Activated T-cell treated with anti-CD3 and anti-CD28 coated beads for 4 hours (primary cell): ENCODE measurements around the gene AKAP8.
A peak's percentile ranks its signal among the peaks of the same experiment; 100 is the strongest.
"Not testable (repeated sequence)": the region's sequence is repeated elsewhere in the genome, so short reads cannot be mapped to it uniquely, and the experiment has no call there.

Experiments
- DNase-seq: peaks from one replicate; pipeline ENCODE4 v3.0.0-alpha.2; 2020

The AKAP8 gene

DNA sequence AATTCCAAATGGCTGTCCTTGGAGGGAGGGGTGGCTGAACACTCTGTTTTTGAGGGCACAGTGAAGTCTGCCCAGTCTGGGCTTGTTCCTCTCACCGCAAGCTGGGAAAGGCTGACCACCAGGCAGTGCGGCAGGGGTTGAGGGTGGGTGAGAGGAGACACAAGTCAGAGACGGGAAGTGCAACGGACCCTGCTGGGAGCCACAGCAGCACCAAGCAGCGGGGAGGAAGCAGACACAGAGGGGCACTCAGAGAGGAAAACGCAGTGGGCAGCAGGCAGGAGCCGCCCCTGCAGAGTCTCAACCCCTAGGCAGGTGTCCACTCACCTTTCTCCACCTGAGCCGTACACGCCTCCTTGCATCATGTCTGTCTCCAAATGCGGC is 23.6 kb upstream of the AKAP8 start:
- DNase-seq: no peak

DNA sequence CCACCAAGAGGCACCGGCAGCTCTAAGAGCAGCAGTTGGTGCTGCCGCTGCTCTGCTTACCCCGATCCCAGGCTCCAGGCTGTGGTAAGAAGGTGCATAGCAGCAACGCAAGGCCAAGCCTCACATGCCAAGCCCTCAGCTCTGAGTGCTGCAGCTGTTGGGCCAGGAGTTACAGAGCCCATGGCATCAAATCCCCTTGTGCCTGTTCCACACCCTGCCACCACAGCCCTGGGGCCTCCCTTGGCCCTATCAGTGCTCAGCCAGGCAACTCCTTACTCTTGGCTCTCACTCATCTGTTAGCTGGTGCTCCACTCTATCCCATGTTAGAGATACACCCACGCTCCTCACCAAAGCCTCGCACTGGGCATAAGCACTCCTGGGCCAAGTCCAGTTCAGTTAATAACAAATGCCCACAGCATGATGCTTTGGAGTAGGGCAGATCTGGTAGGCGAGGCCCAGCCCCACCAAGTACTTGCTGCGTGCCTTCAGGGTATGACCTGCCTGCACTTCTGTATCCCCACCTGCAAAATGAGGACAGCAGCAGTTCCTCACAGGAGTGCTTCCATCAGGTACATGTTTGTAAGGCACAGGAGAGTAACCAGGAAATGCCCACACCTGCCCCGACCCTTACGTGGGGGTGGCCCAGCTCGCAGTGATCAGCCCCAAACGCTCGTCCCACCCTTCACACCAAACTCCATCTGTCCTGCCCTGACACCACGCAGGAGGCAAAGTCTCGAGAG is 23.0 kb upstream of the AKAP8 start:
- no peak for DNase-seq

DNA sequence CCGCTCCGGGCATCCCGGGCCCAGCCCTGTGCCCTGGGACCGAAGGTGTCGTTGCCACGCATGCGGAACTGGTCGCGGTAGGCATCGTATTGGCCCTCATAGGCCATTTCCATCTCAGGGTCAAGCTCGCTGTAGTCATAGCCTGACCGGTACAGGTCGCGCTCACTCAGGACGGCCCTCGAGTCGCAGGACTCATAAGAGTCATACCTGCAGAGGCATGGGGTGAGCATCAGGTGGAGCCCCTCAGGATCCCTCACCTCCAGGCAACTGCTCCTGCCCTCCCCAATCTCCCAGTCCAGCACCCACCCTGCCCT is 21.8 kb upstream of the AKAP8 start:
- no peak for DNase-seq

DNA sequence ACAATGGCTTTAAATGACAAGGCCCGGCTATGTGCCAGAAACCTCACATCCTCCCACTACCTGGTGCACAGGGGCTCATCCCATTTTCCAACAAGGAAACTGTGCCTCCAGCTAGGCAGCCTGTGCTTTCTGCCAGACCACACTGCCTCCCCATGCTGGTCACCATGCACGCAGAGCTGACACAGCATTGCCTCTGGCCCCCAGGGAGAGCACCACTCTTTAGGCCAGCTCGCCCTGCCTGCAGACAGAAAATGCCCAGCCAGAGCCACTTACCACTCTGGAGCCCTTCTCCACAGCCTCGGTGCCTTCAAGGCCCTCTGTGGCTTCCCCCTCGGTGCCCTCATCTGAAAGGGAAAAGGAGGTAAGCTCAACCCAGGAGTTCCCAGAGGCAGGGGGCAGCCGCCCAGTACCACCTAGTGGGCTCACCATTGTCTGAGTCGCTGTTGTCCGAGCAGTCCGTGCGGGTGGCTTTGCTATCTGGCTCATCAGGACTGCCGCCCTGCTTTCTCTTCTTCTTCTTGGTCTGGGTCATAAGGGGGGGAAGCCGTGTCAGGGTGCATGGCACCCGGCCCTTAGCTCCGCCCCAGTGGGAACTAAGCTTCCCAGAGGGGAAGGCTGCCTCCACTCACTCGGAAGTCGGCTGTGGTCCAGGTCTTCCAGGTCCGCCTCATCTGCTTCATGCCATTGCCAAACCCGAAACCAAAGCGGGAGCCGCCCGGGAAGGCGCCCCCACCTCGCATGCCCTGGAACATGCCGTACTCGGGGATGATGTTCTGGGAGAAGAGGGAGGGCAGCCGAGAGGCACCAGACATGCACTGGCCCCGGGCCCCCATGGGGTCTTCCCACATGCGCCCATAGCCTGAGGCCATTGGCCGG is 21.2 kb upstream of the AKAP8 start:
- no peak for DNase-seq

DNA sequence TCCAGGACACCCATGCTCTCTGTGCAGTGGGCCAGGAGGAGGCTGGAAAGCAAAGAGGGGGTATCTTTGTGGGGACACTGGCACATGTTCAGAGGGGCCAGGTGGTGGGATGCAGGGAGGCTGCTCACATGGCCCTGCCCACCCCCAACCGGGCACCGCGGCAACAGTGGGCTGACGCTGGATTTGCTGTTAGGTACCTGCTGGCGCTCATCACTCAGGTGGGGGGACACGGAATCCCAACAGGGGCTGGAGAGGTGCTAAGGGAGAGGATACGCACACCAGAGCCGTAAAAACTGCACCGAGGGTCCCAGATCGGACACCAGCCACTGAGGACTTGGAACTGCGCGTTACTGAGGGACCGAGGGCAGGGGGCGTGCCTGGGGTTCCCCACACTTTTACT is 20.0 kb upstream of the AKAP8 start:
- no peak for DNase-seq

DNA sequence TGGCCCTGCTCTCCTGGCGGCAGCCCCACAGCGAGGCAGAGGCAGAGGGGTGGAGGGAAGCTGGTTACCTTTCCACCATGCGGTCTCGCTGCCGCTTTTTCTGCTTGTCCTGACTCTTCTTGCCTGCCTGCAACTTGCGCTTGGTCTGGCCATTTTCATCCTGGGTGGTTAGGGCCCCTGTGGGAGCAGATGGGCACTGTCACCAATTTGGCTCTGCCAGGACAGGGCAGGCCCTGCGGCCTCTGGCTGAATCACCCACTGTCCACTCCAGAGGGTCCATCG is 19.6 kb upstream of the AKAP8 start:
- DNase-seq: no peak

DNA sequence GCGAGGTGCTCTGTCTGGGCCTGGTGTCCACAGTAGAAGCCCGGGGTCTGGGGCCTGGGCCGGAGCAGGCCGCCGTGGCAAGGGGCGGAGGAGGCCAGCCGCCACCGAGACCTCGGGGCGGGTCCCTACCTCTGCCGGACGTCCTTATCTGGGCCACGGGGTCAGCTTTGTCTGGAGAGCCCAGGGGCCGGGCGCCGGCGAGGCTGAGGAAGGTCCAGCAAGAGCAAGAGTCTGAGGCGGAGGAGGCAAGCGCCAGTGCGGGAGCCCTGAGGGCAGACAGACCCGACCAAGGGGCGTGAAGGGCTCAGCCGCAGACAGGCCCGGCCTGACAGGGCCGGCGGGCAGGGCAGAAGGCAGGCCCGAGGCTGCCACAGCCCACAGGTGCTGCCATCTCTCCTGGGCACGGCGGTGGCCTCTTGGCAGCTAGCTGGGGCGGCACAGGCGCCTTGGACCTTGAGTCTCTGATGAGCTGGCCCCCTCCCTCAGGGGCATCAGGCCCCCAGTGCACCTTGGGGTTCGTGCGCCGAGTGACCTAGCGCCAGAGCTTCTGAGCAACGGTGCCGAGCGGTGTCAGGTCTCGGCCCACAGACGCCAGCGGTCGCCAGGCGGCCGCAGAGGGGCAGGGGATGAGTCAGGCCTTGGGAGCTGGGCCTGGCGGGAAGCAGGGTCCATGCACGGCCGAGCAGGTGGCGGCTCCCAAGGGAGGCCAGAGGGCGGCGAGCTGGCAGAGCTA is 19.1 kb upstream of the AKAP8 start:
- DNase-seq: no peak

DNA sequence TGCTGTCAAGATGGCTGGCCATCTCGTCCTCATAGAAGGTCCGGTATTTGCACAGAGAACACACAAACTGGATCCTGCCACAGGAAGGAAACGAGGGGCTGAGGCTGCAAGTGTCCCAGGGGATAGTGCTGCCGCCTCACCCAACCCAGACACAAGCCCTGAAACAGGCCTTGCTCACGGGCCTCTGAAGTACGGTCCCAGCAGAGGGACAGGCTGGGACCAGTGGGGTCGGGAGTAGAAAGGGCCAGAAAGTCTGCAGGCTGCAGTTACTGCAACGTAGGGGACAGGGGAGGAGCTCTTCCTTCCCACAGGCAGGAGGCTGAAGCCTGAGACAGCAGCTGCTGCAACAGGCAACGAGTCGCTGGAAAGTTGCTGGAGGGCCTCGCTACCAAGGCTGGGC is 18.2 kb upstream of the AKAP8 start:
- DNase-seq: no peak

DNA sequence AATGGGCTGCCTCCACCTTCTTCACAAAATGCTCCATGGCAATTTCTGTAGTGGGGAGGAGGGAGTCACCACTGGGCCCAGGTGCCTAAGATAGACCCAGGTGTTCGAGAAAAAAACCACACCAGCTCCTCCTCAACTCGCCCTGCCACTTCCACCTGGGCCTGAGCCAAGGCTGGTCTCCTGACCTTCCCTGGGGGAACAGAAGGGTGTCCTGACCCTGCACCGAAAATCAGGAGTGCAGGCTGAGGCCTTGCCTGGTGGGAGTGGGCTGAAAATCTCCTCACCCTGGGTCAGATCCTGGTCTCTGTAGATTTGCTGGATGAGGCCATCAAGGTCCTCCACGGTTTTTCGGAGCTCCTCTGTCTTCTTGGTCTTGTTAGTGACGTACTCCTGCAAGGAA is 17.6 kb upstream of the AKAP8 start:
- no peak for DNase-seq

DNA sequence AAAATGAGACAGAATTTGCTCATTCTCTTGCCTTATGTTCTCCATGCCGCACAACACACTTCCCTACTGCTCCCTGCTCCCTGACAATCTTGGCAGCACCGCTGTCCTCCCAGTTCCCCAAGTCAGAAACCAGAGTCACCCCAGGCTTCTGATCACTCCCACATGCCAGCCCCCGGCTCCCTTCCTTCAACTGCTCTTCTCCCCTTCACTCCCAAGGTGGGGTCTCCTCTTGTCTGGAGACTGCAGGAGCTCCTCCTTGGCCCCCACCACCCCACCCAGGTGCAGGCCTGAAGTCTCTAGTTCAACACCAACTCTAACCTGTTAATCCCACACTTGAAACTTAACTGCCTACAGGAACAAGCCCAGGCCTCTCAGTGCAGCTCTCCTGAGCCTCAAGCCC is 16.8 kb upstream of the AKAP8 start:
- no peak for DNase-seq

DNA sequence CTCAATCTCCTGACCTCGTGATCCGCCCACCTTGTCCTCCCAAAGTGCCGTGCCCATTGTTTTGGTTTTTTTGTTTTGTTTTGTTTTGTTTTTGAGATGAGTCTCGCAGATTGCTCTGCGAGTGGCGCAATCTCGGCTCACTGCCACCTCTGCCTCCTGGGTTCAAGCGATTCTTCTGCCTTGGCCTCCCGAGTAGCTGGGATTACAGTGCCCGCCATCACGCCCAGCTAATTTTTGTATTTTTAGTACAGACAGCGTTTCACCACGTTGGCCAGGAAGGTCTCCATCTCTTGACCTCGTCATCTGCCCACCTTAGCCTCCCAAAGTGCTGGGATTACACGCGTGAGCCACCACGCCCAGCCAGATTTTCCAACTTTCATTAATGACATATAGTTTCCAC is 15.7 kb upstream of the AKAP8 start:
- DNase-seq: not testable (repeated sequence)

DNA sequence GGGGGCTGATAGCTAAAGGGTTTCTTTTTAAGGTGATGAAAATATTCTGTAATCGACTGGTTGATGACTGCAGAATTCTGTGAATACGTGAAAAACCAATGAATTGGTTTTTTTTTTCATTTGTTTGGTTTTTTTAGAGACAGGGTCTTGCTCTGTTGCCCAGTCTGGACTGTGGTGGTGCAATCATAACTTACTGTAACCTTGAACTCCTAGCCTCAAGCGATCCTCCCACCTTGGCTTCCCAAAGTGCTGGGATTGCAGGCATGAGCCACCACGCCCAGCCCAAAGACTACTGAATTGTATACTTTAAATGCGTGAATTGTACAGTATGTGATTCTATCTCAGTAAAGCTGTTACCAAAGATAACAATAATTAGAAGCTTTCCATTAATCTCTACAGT is 14.8 kb upstream of the AKAP8 start:
- DNase-seq: no peak

DNA sequence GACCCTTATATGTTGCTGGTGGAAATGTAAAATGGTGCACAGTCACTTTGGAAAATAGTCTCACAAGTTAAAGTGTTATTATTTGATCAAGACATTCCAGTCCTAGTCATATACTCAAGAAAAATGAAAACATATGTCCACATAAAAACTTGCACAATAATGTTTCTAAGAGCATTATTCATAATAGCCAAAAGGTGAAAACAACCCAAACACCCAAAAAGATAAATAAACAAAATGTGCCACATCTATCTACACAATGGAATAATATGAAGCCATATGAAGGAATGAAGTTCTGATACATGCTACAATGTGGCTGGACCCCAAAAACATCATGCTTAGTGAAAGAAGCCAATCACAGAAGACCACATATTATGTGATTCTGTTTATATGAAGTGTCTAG is 14.4 kb upstream of the AKAP8 start:
- DNase-seq: no peak

DNA sequence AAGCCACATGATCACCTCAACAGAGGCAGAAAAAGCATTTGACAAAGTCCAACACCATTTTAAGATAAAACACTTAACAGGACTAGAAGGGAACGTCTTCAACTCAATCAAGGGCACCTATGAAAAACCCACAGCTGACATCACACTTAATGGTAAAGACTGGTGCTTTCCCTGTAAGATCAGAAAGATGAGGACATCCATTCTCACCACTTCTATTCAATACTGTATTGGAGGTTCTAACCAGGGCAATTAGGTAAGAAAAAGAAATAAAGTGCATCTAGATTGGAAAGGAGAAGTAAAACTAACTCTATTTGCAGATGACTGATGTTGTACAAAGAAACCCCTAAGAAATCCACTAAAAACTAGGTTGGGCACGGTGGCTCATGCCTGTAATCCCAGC is 11.2 kb upstream of the AKAP8 start:
- DNase-seq: no peak

DNA sequence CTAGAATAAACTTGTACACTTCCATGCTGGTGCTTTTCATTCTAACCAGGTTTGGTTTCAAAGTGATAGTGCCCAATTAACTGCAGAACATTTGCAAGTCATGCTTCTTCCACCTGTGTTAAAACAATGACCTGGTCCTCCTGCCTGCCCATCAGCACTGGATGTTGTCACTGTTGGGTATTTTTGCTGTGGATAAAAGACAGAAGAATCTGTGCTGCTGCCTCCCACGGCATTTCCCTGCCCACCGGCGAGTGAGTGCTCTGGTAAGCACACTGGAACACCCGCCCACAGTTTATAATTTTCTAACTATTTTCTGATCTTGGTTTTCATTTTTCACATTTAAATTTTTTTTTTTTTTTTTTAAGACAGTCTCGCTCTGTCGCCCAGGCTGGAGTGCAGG is 2.3 kb upstream of the AKAP8 start:
- no peak for DNase-seq

DNA sequence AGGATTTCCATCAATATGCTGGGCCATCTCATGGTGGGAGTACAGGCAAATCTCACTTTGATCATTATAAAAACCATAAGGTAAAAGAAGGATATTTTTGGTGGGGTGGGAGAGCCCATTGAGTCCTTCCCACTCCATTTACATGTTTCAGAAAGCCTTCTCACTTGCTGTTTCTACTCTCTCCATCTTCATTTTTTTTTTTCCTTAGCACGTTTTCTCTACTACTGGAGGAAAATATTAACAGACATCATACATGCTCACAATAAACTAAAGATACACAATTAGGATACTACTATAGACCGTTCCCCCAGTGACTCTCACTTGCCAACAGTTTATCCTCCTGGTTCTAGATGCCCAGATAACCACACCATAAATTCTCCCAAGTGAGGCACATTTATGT is 1.8 kb upstream of the AKAP8 start:
- no peak for DNase-seq

DNA sequence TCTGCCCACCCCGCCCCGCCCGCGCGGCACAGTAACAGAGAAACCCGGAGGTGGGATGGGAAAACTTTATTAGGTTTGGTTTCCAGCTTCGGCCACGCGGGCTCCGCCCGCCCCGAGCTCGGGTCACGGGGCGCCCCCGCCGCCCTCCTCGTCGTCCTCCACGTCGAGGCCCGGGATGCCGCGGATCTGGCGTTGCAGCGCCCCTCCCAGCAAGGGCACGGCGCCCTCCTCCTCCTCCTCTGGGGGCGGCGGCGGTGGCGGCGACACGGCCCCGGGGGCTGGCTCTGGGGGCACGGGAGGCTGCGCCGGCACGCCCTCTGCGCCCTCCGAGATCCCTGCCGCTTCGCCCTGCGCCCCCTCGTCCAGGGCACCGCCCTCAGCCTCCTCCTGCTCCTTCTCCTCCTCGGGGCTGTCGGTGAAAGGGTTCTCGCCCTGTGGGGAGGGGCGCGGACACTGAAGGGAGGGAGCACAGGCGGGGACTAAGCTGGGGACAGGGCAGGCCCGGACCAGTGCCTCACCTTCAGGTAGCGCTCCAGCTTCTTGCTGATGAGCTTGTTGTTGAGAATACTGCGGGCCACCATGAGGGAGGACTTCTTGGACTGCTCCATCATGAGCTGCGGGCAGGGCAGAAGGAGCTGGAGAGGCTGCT is 536 bp upstream of the AKAP8 start:
- no peak for DNase-seq

DNA sequence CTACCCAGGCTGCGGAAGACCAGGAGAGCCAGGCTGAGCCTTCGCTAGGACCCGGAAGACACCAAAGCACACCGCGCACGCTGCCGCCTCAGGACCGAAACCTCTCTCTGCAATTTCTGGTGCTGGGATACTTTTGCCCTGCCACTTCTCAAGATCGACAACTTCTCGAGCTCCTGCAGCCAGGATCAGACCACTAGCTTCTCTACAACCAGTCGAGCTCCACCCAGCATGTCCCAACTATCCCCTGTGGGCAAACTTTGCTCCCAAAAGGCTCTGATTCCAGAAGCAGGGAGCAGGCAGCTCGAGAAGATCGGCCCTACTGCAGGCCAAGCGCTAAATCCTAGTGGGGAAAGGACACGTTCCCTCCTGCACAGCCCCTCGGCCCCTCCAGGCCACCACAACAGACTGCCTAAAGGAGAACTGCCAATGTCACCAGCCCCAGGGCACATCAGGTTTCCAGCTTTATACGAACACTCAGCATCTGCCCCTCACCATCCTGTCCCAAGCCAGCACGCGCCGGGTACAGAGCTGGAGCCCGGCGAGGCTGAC is 979 bp downstream of the AKAP8 start:
- DNase-seq: peak; percentile 27

DNA sequence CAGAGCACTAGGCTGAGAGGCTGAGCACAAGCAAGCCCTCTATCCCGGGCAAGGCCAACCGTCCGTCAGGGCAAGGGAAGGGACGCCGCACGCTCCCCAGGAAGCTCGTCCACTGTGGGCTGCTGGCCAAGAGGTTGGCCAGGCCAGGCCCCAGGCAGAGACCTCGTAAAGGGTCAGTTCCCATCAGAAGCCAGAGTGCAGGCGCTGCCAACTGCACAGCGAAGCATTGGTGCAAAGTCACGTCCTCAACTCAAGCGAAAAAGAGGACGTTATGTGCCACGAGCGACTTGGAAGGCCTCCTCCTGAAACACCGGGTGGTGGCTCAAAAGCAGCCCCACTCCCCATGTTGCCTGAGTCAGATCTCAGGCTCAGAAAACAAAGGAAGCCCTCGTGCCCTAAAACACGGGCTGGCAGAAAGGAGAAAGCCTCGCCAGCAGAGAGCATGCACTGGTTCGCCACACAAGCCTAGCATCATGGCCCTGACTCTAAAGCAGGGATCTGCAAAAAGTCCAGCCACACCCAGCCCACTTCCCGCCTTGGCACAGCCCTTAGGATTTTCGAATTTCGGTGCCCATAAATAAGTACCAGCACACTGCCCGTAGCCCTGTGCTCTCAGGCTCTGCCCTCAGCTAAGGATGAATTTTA is 4.7 kb downstream of the AKAP8 start:
- no peak for DNase-seq

DNA sequence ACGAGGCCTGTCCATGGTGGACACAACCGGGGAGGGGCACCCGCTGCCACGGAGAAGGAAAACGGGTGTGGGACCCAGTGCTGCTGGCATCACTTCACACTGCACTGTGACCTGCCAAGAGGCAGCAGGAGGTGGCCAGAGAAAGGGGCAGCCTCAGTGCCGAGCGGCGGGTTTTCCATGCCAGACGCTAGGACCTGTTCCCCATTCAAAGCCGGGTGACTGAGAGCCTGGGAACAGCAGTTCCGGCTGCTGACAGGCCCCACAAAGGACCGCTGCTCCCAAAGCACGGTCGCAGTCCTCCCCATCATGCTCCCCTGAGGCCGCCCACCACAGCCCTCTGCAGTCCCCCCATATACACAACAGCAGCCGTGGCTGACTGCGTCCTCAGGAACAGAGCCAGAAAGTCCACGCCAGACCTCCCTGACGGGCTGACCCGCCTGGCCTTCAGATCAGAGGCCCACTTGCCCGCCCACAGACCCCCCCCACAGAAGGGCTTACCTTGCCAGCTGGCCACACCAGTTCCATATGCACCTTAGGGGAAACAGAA is 5.4 kb downstream of the AKAP8 start:
- DNase-seq: no peak

DNA sequence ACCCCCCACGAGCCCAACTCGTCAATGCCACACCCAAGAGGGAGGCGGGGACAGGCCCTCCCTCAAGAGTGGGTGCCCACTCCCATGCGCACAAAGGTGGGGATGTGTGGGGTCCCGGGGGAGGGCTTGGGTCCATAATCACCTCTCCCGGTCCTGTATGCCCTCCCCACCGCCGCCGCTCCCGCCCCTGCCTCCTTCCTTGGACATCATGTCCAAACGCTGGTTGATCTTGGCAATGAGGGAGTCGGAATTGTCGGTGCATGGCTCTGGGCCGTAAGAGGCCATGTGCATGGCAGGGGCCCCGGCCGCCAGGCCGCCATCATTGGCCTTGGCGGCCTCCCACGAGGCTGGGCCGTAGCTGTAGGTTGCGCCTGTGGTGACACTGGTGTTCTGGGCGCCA is 5.9 kb downstream of the AKAP8 start:
- DNase-seq: no peak

DNA sequence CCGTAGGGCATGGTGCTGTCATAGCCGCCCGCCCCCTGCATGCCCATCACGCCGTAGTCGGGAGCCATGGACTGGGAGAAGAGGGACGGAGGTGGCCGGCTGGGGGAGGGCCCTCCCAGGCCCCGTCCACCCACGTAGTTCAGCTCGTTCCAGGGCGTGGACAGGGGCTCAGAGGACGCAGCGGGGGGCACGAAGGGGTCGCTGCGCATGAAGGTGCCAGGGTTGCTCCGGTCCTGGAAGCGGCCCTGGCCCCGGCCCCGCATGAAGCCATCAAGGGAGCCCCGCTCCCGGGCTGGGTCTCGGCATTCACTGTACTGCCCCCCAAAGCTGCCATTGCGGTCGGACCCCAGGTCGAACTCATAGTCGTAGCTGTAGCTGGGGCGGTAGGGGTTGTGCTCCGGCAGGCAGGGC is 6.7 kb downstream of the AKAP8 start:
- DNase-seq: no peak

DNA sequence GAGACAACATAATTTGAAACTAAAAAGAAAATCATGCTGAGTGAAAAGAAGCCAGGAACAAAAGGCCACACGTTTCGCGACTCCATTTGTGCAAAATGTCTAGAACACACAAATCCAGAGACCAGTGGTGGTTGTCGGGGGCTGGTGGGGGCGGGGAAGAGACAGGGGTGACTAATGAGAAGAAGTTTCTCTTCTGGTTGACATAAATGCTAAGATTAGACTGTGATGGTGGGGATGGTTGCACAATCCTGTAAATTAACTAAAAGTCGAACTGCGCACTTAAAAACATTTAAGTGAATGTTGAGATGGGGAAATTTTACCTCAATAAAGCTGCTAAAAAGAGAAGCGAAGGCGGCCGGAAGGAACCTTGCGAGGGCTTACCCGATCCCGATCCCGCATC is 7.1 kb downstream of the AKAP8 start:
- no peak for DNase-seq
